ENCODE data around the gene SARDH.

The SARDH gene

DNA sequence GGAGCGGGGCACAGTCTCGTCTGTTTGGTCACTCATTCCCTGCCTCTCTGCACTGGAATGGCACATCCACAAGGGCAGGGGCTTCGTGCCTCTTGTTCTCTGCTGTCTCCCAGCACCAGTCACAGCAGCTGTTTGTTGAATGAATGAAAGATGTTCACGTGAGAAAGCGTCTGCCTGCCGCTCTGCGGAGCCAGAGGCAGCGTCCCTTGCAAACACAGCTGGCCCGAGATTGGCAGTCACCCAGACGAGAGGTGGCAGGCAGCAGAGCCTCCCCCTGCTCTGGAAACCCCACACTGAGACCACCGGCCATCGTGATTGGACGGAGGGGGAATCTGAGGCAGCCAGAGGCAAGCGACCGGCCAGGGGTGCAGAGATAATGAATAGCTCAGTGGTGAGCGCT is 123.0 kb downstream of the SARDH start (continued):
- TF ChIP-seq, protein P1, sequence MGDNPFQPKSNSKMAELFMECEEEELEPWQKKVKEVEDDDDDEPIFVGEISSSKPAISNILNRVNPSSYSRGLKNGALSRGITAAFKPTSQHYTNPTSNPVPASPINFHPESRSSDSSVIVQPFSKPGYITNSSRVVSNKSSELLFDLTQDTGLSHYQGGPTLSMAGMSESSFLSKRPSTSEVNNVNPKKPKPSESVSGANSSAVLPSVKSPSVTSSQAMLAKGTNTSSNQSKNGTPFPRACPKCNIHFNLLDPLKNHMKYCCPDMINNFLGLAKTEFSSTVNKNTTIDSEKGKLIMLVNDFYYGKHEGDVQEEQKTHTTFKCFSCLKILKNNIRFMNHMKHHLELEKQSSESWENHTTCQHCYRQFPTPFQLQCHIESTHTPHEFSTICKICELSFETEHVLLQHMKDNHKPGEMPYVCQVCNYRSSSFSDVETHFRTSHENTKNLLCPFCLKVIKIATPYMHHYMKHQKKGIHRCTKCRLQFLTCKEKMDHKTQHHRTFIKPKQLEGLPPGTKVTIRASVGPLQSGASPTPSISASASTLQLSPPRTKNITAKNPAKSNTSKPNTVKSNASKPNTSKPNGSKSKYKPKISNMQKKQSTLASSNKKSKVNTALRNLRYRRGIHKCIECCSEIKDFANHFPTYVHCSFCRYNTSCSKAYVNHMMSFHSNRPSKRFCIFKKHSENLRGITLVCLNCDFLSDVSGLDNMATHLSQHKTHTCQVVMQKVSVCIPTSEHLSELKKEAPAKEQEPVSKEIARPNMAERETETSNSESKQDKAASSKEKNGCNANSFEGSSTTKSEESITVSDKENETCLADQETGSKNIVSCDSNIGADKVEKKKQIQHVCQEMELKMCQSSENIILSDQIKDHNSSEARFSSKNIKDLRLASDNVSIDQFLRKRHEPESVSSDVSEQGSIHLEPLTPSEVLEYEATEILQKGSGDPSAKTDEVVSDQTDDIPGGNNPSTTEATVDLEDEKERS (tag by site-specific recombination; IDR thresholded peaks at IDR 0.05) = no peak
- TF ChIP-seq ZSCAN16 (tag by site-specific recombination; IDR thresholded peaks at IDR 0.05) = no peak
- TF ChIP-seq, protein P2, sequence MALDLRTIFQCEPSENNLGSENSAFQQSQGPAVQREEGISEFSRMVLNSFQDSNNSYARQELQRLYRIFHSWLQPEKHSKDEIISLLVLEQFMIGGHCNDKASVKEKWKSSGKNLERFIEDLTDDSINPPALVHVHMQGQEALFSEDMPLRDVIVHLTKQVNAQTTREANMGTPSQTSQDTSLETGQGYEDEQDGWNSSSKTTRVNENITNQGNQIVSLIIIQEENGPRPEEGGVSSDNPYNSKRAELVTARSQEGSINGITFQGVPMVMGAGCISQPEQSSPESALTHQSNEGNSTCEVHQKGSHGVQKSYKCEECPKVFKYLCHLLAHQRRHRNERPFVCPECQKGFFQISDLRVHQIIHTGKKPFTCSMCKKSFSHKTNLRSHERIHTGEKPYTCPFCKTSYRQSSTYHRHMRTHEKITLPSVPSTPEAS (tag by site-specific recombination; IDR thresholded peaks at IDR 0.05) = no peak
- TF ChIP-seq ZNF24 (tag by site-specific recombination; IDR thresholded peaks at IDR 0.05) = no peak

DNA sequence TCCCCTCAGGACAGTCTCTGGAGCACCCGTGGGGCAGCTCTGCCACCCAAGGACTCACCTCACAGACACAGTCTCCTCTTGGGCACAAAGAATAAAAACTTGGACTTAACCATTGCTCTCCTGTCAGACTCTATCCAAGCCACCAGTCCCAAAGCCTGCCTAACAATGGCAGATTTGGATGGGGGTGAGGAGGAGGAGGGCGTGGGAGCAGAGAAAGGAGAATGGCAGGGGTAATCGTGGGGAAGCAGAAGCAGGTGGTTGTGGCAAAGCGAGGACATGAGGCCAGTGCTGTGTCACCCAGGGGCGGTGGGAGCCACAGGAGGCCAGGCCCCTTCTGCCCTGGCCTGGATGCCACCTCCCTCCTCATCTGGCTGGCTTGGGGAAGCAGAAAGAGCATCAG is 123.5 kb downstream of the SARDH start:
- Histone ChIP-seq H3K36me3 (ENCODE audit: control insufficient read depth in 2 of 2, insufficient read depth in 1 of 2, low read length in 2 of 2) (no peaks in the 10 kb centered on the region), H3K9me3 (ENCODE audit: control insufficient read depth, insufficient read depth, low read depth, low read length) (no peaks in the 10 kb centered on the region), H3K4me1 (ENCODE audit: control insufficient read depth, insufficient read depth, low read length) (no peaks in the 10 kb centered on the region), H3K4me3 (ENCODE audit: low read depth, low read length) (no peak overlapping the region), H3K27ac (ENCODE audit: extremely low read depth, low read depth, low read length) (no peak overlapping the region)
- CTCF ChIA-PET = no interaction called here
- POLR2A ChIA-PET = no interaction called here
- peak; percentile 52 for TF ChIP-seq ZFHX2 (tag by site-specific recombination; conservative IDR thresholded peaks at IDR 0.05)
- TF ChIP-seq EGR2 (tag by site-specific recombination; IDR thresholded peaks at IDR 0.05; ENCODE audit: low read depth) = peak; percentile 66; the same call in 1 of the 2 replicates
- no peak for TF ChIP-seq ZNF610 (tag by site-specific recombination; IDR thresholded peaks at IDR 0.05; ENCODE audit: borderline replicate concordance)
- TF ChIP-seq, protein P3, sequence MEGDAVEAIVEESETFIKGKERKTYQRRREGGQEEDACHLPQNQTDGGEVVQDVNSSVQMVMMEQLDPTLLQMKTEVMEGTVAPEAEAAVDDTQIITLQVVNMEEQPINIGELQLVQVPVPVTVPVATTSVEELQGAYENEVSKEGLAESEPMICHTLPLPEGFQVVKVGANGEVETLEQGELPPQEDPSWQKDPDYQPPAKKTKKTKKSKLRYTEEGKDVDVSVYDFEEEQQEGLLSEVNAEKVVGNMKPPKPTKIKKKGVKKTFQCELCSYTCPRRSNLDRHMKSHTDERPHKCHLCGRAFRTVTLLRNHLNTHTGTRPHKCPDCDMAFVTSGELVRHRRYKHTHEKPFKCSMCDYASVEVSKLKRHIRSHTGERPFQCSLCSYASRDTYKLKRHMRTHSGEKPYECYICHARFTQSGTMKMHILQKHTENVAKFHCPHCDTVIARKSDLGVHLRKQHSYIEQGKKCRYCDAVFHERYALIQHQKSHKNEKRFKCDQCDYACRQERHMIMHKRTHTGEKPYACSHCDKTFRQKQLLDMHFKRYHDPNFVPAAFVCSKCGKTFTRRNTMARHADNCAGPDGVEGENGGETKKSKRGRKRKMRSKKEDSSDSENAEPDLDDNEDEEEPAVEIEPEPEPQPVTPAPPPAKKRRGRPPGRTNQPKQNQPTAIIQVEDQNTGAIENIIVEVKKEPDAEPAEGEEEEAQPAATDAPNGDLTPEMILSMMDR (tag by site-specific recombination; IDR thresholded peaks at IDR 0.05) = no peak
- no peak for TF ChIP-seq ZNF530 (tag by site-specific recombination; IDR thresholded peaks at IDR 0.05; ENCODE audit: low read depth)
- TF ChIP-seq ZIC2 (tag by site-specific recombination; IDR thresholded peaks at IDR 0.05) = 0 out of 2 replicates have a peak, but pooled peaks have one; percentile 19
- TF ChIP-seq, protein P4, sequence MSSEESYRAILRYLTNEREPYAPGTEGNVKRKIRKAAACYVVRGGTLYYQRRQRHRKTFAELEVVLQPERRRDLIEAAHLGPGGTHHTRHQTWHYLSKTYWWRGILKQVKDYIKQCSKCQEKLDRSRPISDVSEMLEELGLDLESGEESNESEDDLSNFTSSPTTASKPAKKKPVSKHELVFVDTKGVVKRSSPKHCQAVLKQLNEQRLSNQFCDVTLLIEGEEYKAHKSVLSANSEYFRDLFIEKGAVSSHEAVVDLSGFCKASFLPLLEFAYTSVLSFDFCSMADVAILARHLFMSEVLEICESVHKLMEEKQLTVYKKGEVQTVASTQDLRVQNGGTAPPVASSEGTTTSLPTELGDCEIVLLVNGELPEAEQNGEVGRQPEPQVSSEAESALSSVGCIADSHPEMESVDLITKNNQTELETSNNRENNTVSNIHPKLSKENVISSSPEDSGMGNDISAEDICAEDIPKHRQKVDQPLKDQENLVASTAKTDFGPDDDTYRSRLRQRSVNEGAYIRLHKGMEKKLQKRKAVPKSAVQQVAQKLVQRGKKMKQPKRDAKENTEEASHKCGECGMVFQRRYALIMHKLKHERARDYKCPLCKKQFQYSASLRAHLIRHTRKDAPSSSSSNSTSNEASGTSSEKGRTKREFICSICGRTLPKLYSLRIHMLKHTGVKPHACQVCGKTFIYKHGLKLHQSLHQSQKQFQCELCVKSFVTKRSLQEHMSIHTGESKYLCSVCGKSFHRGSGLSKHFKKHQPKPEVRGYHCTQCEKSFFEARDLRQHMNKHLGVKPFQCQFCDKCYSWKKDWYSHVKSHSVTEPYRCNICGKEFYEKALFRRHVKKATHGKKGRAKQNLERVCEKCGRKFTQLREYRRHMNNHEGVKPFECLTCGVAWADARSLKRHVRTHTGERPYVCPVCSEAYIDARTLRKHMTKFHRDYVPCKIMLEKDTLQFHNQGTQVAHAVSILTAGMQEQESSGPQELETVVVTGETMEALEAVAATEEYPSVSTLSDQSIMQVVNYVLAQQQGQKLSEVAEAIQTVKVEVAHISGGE (tag by site-specific recombination; conservative IDR thresholded peaks at IDR 0.05; ENCODE audit: low read depth) = no peak
- no peak for TF ChIP-seq ZFP37 (tag by site-specific recombination; IDR thresholded peaks at IDR 0.05)

DNA sequence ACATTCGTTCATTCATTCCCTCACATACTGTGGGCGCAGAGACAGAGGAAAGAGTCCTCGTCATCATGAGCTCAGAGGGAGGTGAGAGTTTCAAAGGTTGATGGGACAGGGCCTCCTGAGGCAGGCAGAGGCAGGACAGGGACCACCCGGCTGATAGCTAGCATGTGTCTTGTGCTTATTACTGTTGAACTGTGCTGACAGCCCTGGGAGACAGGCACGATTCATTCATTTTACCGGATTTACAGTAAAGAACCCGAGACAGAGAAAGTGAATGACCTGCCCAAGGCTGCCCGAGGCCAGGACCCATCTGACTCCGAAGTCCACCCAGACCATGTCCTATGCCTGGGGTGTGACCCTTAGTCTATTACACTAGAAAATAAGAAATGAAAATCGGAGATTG is 124.1 kb downstream of the SARDH start:
- no peaks in the 10 kb centered on the region for H3K4me1 ChIP-seq (ENCODE audit: control insufficient read depth, insufficient read depth, low read length)
- H3K4me3 ChIP-seq (ENCODE audit: low read depth, low read length) = no peak overlapping the region
- POLR2A ChIA-PET = no interaction called here
- H3K36me3 ChIP-seq (ENCODE audit: control insufficient read depth in 2 of 2, insufficient read depth in 1 of 2, low read length in 2 of 2) = no peaks in the 10 kb centered on the region
- CTCF ChIA-PET = interaction anchor here (1.1 kb wide), 1 partner anchor 127 kb away, joined by 3 read pairs; no protein-coding TSS in a partner anchor
- H3K27ac ChIP-seq (ENCODE audit: extremely low read depth, low read depth, low read length) = no peak overlapping the region
- no peaks in the 10 kb centered on the region for H3K9me3 ChIP-seq (ENCODE audit: control insufficient read depth, insufficient read depth, low read depth, low read length)
- TF ChIP-seq ZNF292 (tag by site-specific recombination; IDR thresholded peaks at IDR 0.05; ENCODE audit: borderline replicate concordance, low read depth) (no peak), GLI4 (tag by site-specific recombination; IDR thresholded peaks at IDR 0.05) (no peak), GLI2 (tag by site-specific recombination; IDR thresholded peaks at IDR 0.05; ENCODE audit: borderline replicate concordance, low read depth) (no peak)
- TF ChIP-seq, protein P5, sequence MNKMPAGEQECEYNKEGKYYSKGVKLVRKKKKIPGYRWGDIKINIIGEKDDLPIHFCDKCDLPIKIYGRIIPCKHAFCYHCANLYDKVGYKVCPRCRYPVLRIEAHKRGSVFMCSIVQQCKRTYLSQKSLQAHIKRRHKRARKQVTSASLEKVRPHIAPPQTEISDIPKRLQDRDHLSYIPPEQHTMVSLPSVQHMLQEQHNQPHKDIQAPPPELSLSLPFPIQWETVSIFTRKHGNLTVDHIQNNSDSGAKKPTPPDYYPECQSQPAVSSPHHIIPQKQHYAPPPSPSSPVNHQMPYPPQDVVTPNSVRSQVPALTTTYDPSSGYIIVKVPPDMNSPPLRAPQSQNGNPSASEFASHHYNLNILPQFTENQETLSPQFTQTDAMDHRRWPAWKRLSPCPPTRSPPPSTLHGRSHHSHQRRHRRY (tag by site-specific recombination; IDR thresholded peaks at IDR 0.05) = no peak
- TF ChIP-seq, protein P6, sequence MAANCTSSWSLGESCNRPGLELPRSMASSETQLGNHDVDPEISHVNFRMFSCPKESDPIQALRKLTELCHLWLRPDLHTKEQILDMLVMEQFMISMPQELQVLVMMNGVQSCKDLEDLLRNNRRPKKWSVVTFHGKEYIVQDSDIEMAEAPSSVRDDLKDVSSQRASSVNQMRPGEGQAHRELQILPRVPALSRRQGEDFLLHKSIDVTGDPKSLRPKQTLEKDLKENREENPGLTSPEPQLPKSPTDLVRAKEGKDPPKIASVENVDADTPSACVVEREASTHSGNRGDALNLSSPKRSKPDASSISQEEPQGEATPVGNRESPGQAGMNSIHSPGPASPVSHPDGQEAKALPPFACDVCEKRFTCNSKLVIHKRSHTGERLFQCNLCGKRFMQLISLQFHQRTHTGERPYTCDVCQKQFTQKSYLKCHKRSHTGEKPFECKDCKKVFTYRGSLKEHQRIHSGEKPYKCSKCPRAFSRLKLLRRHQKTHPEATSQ (tag by site-specific recombination; IDR thresholded peaks at IDR 0.05) = no peak

Measured in HEK293 (cell line).